SHP77 (cell line): ENCODE results near the gene USE1.

Source experiments
- DNase-seq, 2 experiments: peaks; one replicate each; lab custom pipeline; 2025; lab: John Stamatoyannopoulos, UW

Gene USE1

GRCh38 chr19:17259118-17259780 lies 44.1 kb downstream of the USE1 start:
- no peak for DNase-seq

GRCh38 chr19:17259934-17260333 lies 44.8 kb downstream of the USE1 start:
- no peak for DNase-seq

DNA sequence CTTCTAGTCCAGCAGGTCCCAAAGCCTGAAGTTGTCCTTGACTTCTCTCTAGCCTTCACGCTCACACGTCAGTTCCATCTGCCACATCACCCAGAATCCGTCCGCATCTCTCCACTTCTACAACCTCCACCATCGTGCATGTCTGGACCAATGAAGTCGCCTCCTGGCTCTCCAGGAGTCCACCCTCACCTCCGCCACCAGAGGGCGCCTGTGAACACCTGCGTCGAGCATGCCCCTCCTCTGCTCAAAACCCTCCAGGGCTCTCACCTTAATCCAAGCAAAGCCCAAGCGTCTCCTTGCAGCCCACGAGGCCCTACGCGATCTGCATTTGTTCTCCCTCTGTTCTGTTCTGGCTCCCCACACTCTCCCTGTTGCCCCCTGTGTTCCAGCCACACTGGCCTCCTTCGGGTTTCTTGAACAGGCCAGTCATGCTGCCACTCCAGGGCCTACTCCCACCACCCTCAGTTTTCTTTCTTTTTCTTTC lies 45.7 kb downstream of the USE1 start:
- peak; percentile 82 to 89 for DNase-seq

DNA sequence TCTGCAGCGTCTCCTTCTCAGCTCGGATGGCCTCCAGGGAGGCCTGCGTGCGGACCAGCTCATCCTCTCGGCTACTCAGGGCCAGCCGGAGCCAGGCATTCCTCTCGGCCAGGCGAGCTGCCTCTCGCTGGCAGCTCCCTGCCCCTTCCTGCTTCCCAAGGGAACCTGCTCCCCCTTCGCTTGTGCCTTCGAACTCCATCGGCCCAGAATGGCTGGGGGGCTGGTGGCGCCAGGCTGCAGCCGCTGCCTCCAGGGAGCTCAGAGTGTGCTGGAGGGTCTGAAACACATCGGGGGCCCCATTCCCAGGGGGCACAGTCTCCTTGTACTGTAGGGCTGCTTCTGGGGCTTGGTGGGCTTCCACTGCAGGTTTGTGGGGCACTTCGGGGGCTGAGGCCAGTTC lies 47.4 kb downstream of the USE1 start:
- DNase-seq = no peak

DNA sequence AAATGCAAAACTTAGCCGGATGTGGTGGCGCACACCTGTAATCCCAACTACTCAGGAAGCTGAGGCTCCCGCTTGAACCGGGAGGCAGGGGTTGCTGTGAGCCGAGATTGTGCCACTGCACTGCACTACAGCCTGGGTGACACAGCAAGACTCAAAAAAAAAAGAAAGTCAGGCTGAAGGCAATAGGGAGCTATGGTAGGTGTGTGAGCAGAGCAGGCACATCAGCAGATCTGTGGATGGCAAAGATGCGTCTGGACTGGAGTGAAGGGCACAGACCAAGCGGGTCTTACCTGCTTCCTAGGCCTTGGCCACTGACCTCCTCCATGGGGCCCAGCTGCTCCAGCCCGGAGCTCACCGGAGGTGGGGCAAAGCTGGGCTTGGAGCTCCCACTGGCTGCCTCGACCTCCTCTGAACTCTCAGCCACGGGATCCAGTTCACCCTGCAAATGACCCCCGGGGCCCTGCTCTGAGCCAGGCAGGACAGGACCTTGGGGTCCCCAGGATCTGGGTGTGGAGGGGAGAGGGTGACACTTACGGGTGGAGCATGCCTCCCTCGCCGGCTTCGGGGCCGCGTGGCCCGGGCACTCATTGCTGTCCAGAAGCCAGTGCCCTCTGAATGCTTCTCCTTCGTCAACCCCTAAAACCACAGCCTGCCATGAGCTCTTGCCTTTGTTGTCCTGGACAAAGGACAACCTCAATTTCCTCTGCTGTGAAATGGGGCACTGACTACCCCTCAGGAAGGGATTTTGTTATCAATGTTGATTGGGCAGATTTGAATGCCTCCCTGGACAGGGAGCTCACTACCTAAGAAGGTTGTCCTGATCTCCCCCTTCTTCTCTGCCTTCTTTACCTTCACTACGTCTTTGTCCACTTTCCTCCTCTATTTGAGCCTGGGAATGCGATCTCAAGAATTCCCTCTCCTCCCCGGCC lies 48.8 kb downstream of the USE1 start:
- DNase-seq = no peak

DNA sequence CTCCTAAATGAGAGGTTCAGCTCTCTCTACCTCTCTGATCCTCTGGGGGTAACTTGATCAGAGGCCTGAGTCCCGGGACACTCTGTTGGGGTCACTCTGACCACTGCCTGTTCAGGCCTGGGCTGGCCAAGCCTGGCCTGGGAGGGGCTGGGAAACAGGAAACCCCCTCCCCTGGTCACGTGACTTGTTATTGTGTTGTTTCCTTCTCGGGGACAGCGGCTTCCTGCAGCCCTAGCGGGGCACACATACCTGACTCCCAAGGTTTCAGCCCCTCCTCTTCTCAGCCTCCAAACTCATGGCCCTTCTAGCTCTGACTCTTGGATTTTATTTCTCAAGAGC lies 49.5 kb downstream of the USE1 start, which contains the start of gene USHBP1:
TSS of gene USHBP1 (minus strand) at position 105 of the 339 bp plus-strand sequence. CDS start 446 bp downstream, outside the sequence.
- no peak for DNase-seq

DNA sequence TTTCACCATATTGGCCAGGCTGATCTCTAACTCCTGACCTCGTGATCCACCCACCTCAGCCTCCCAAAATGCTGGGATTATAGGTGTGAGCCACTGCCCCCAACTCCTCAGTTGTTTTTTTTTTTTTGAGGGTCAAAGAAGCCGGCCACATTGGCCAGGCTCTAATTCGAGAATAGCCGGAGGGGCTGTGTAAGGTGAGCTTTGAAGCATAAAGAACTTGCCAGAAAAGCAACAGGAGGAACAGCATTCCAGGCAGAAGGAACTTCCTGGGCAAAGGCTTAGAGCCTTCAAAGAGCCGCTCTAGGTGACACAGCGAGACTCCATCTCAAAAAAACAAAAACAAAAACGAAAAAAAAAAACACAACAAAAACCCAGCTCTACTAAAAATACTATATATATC lies 50.9 kb downstream of the USE1 start:
- no peak for DNase-seq

GRCh38 chr19:17266589-17266974 lies 51.4 kb downstream of the USE1 start:
- DNase-seq = peak in 1 of 2 experiments; percentile 69

DNA sequence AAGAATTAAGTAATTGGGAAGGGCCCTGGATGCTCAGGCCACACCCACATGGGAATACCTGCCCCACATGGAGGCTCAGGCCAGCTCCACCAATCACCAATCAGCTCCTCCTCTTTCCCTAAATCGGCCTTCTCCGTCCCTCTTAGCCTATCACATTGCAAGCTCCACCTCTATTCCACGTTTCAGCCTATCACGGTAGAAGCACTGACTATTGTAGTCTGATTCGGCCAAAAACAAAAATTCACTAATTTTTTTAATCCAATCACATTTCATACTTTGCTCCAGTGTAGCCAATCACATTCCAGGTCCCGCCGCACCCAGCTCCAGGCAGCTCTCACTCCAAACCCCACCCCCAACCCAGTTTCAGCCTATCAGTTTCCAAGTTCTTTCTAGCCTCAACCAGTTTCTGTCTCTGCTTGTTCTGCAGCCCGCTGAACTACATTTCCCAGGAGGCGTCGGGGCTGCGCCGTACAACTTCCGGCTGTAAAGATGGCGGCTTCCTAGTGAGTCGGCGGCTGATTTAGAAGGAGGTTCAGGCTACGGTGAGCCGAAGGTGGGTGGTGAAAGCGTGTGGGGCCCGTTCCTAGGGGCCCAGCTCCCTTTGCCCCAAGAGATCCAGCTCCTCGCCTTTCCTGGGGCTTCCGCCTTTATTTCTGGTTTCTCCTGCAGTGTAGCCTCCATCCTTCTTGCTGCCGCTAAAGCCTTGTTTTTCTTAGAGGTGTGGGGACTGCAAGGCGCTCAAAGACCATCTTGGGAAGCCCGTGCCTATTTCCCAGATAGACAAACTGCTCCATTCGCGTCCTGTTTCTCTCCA lies 52.0 kb downstream of the USE1 start, which contains the start of gene BABAM1:
TSS of gene BABAM1 (plus strand) at position 469 of the 814 bp plus-strand sequence. CDS start 1,364 bp downstream, outside the sequence.
- DNase-seq = peak; percentile 100

GRCh38 chr19:17268754-17269153 lies 53.6 kb downstream of the USE1 start:
- no peak for DNase-seq
